Measurements from ENCODE around the gene TMEM138. TPM values are rescaled to one million over a fixed set of nuclear protein-coding genes. Genes with fewer than 3 reads are reported as not detected.

TMEM138 gene
- polyA plus RNA-seq, 3 donors: 34.5 to 64.0 (median 50.7) TPM

- H3K4me3 Mint-ChIP-seq: no peak overlapping the region
- no peak overlapping the region for H3K27ac ChIP-seq (ENCODE audit: low read depth in 1 of 2, low read length in 2 of 2)
- H3K79me2 ChIP-seq (ENCODE audit: insufficient read depth, low read length): peaks cover 16% of the 10 kb centered on the region
- TF ChIP-seq CTCF (IDR thresholded peaks at IDR 0.05): peak; percentile 95
- H3K9ac ChIP-seq (ENCODE audit: insufficient read depth, low read length, poor library complexity, severe bottlenecking): no peak overlapping the region
- peak; percentile 69 to 83 (median 79) for DNase-seq
- H3K4me1 ChIP-seq (ENCODE audit: control insufficient read depth in 1 of 2, insufficient read depth in 2 of 2, low read length in 2 of 2): peaks cover 25 to 32% of the 10 kb centered on the region in 2 donors
- H3K4me2 ChIP-seq (replicated peaks; ENCODE audit: extremely low read depth, low read length, poor library complexity, severe bottlenecking): no peak overlapping the region
- H3K36me3 Mint-ChIP-seq: peaks cover 20 to 27% of the 10 kb centered on the region in 2 donors
- H3K4me3 ChIP-seq (replicated peaks in 1 of 3; ENCODE audit: low read depth in 2 of 3, low read length in 3 of 3): no peak overlapping the region
- no peaks in the 10 kb centered on the region for H3K9me3 Mint-ChIP-seq
- no peaks in the 10 kb centered on the region for H3K9me3 ChIP-seq (replicated peaks in 1 of 2; ENCODE audit: control insufficient read depth in 1 of 2, insufficient read depth in 1 of 2, low read length in 2 of 2)
- peak overlapping the region in 3 of 7 donors; percentile 42 to 78 (median 69) for H3K27ac Mint-ChIP-seq
- 30% methylated on average over 7 of the region's 8 CpGs for WGBS (ENCODE audit: insufficient coverage)
- peaks cover 8% of the 10 kb centered on the region for H4K20me1 ChIP-seq (ENCODE audit: insufficient read depth, low read length)
- peak overlapping the region; percentile 6 for H2AFZ ChIP-seq (ENCODE audit: insufficient read depth, low read depth, low read length, poor library complexity, severe bottlenecking)
- H3K27me3 Mint-ChIP-seq (ENCODE audit: low read depth in 3 of 3): peaks cover 1 to 2% (median 2%) of the 10 kb centered on the region in 3 donors
- intact Hi-C loops (cut with micrococcal nuclease): loop anchor here (1.0 to 5.0 kb wide), 4 partner anchors 48 to 101 kb away; no protein-coding TSS in a partner anchor
- H3K36me3 ChIP-seq (replicated peaks in 1 of 2; ENCODE audit: control insufficient read depth in 1 of 2, insufficient read depth in 2 of 2, low read length in 2 of 2): peaks cover 3 to 7% of the 10 kb centered on the region in 2 donors
- peaks cover 35% of the 10 kb centered on the region for H3K4me1 Mint-ChIP-seq
- no peaks in the 10 kb centered on the region for H3K27me3 ChIP-seq (ENCODE audit: control insufficient read depth in 2 of 2, insufficient read depth in 2 of 2, low read length in 2 of 2)
These were observed 25.8 kb upstream of the TMEM138 start for GRCh38 chr11:61336171-61336935.

GRCh38 chr11:61337706-61338470 lies 24.3 kb upstream of the TMEM138 start:
- Histone ChIP-seq H4K20me1 (ENCODE audit: insufficient read depth, low read length) (no peaks in the 10 kb centered on the region), H3K27ac (ENCODE audit: low read depth in 1 of 2, low read length in 2 of 2) (no peak overlapping the region), H3K27me3 (ENCODE audit: control insufficient read depth in 2 of 2, insufficient read depth in 2 of 2, low read length in 2 of 2) (no peaks in the 10 kb centered on the region), H3K4me1 (ENCODE audit: control insufficient read depth in 1 of 2, insufficient read depth in 2 of 2, low read length in 2 of 2) (peaks cover 14 to 18% of the 10 kb centered on the region in 2 donors), H3K79me2 (ENCODE audit: insufficient read depth, low read length) (peaks cover under 1% of the 10 kb centered on the region), H2AFZ (ENCODE audit: insufficient read depth, low read depth, low read length, poor library complexity, severe bottlenecking) (no peak overlapping the region), H3K4me3 (replicated peaks in 1 of 3; ENCODE audit: low read depth in 2 of 3, low read length in 3 of 3) (no peak overlapping the region), H3K9ac (ENCODE audit: insufficient read depth, low read length, poor library complexity, severe bottlenecking) (no peak overlapping the region), H3K4me2 (replicated peaks; ENCODE audit: extremely low read depth, low read length, poor library complexity, severe bottlenecking) (no peak overlapping the region), H3K9me3 (replicated peaks in 1 of 2; ENCODE audit: control insufficient read depth in 1 of 2, insufficient read depth in 1 of 2, low read length in 2 of 2) (no peaks in the 10 kb centered on the region), H3K36me3 (replicated peaks in 1 of 2; ENCODE audit: control insufficient read depth in 1 of 2, insufficient read depth in 2 of 2, low read length in 2 of 2) (peaks cover 6 to 23% of the 10 kb centered on the region in 2 donors)
- peak overlapping the region in 2 of 7 donors; percentile 13 to 46 for H3K27ac Mint-ChIP-seq
- whole genome bisulfite sequencing (ENCODE audit: insufficient coverage): 96% methylated on average over 11 of the region's 15 CpGs
- H3K36me3 Mint-ChIP-seq: peaks cover 28 to 32% of the 10 kb centered on the region in 2 donors
- H3K9me3 Mint-ChIP-seq: no peaks in the 10 kb centered on the region
- intact Hi-C loops (cut with micrococcal nuclease): loop anchor here (2.0 to 5.0 kb wide), 3 partner anchors 47 to 99 kb away; no protein-coding TSS in a partner anchor
- peaks cover 1 to 4% (median 2%) of the 10 kb centered on the region in 3 donors for H3K27me3 Mint-ChIP-seq (ENCODE audit: low read depth in 3 of 3)
- no peak for TF ChIP-seq CTCF (IDR thresholded peaks at IDR 0.05)
- no peak for DNase-seq
- peaks cover 23% of the 10 kb centered on the region for H3K4me1 Mint-ChIP-seq
- no peak overlapping the region for H3K4me3 Mint-ChIP-seq
